Measurements from ENCODE around the gene PXT1. TPM values are rescaled to one million over a fixed set of nuclear protein-coding genes. Genes with fewer than 3 reads are reported as not detected.

PXT1 gene
- polyA plus RNA-seq, 1 donor from 2014 or later, result 0.24 TPM

DNA sequence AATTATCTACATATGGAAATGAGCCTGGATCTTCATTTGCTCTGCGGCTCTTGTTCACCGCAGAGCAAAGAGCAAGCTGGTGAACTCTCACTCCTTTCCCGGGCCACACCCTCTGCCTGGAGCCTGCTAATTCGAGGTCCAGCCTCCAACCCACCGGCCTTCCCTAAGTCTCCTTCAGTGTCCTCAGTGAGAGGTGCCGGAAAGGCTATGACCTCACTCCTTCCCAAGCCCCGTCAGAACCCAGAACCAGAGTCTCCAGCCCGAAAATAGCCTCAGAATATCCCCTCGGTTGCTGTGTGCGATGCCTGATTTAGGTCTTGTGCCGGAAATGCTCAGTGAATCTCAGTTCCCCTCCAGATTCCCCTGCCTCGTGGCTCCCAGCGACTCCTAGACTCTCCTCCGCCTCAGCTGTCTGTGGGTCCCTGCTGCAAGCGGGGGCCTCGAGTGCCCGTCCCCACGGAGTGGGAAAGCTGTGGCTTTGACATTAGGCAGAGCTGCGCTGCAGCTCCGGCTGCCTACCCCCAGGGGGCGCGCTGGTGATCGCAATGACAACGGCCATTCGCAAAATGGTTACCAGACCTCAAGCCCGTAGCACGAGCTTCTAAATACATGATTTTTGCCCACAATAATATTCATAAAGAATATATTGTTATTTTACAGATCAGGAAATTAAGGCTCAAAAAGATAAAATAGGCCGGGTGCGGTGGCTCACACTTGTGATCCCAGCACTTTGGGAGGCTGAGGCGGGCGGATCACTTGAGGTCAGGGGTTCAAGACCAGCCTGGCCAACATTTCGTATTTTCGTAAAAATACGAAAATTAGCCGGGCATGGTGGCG lies 101.8 kb downstream of the PXT1 start:
- Histone ChIP-seq H4K20me1 (ENCODE audit: insufficient read depth) (no peaks in the 10 kb centered on the region), H2AFZ (ENCODE audit: low read depth, low read length) (no peak overlapping the region), H3K9me2 (ENCODE audit: insufficient read depth, low read length) (no peaks in the 10 kb centered on the region), H3K79me2 (replicated peaks; ENCODE audit: insufficient read depth, low read length) (no peaks in the 10 kb centered on the region), H3K9ac (ENCODE audit: low read length) (no peak overlapping the region), H3F3A (ENCODE audit: insufficient read depth, low read length, poor library complexity, severe bottlenecking) (no peaks in the 10 kb centered on the region), H3K9me3 (ENCODE audit: low read length) (no peaks in the 10 kb centered on the region), H3K27me3 (ENCODE audit: insufficient read depth, low read depth, low read length) (no peaks in the 10 kb centered on the region), H3K4me2 (ENCODE audit: low read length) (no peak overlapping the region), H3K36me3 (ENCODE audit: insufficient read depth, low read length) (no peaks in the 10 kb centered on the region), H3K27ac (ENCODE audit: low read length) (no peak overlapping the region), H3K4me3 (ENCODE audit: low read length) (no peak overlapping the region)
- TF ChIP-seq, protein P1, sequence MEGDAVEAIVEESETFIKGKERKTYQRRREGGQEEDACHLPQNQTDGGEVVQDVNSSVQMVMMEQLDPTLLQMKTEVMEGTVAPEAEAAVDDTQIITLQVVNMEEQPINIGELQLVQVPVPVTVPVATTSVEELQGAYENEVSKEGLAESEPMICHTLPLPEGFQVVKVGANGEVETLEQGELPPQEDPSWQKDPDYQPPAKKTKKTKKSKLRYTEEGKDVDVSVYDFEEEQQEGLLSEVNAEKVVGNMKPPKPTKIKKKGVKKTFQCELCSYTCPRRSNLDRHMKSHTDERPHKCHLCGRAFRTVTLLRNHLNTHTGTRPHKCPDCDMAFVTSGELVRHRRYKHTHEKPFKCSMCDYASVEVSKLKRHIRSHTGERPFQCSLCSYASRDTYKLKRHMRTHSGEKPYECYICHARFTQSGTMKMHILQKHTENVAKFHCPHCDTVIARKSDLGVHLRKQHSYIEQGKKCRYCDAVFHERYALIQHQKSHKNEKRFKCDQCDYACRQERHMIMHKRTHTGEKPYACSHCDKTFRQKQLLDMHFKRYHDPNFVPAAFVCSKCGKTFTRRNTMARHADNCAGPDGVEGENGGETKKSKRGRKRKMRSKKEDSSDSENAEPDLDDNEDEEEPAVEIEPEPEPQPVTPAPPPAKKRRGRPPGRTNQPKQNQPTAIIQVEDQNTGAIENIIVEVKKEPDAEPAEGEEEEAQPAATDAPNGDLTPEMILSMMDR (IDR thresholded peaks at IDR 0.05; ENCODE audit: poor library complexity, severe bottlenecking), result peak; percentile 64
- TF ChIP-seq TAF1 (IDR thresholded peaks at IDR 0.05; ENCODE audit: low read depth), result no peak
- peak; percentile 20 for TF ChIP-seq SMC3 (conservative IDR thresholded peaks at IDR 0.05; ENCODE audit: poor library complexity)

Small RNA genes lying within 50 kb of the gene (small RNA-seq; reads per million reads assigned to genes)
- 0 reads per million in 3 experiments for gene RN7SL502P

Other genes starting within 250 kb of the PXT1 start
- 10.1 and 12.6 TPM in 2 replicates for gene BRPF3, start 246.1 kb downstream of the PXT1 start, polyA plus RNA-seq
- gene PNPLA1, start 172.8 kb downstream of the PXT1 start, polyA plus RNA-seq, result 0.26 TPM in 1 of 2 replicates, not detected in the other
- gene BNIP5, start 106.0 kb downstream of the PXT1 start, polyA plus RNA-seq, result not detected in 2 replicates
- gene ETV7, start 55.2 kb downstream of the PXT1 start, polyA plus RNA-seq, result 0.32 TPM in 1 of 2 replicates, not detected in the other
- gene KCTD20, start 146 bp upstream of the PXT1 start, polyA plus RNA-seq, result 32.4 and 37.6 TPM in 2 replicates
- 58.7 and 59.3 TPM in 2 replicates for gene STK38, start 104.6 kb upstream of the PXT1 start, polyA plus RNA-seq
- gene SRSF3, start 151.5 kb upstream of the PXT1 start, polyA plus RNA-seq, result 393 and 508 TPM in 2 replicates
- 23.0 and 28.9 TPM in 2 replicates for gene CDKN1A, start 235.9 kb upstream of the PXT1 start, polyA plus RNA-seq